T-cell (primary cell): ENCODE measurements around the gene POPDC3. TPM values are rescaled to one million over a fixed set of nuclear protein-coding genes. Genes with fewer than 3 reads are reported as not detected.
A peak's percentile ranks its signal among the peaks of the same experiment; 100 is the strongest.
"Not testable (repeated sequence)": the region's sequence is repeated elsewhere in the genome, so short reads cannot be mapped to it uniquely, and the experiment has no call there.

Source experiments
- ATAC-seq, 4 experiments: fragments of 200-7000 bp in 3 of 4; fragments of 150-1000 bp in 1 of 4; cut with Tn5 transposase; replicated peaks in 1 of 4; 1 replicate in 3 of 4; 2 replicates in 1 of 4; pipeline ENCODE4 v1.10.0; 2021; ENCODE audit warnings: moderate library complexity in 3 of 4, mild to moderate bottlenecking in 2 of 4, moderate number of reproducible peaks in 1 of 4
- CTCF ChIA-PET, 2 donors: fragments of 300-600 bp; sonication (Branson Sonifier 250); formaldehyde crosslinking; loops; one replicate each; lab custom pipeline; 2022; ENCODE audit warnings: antibody characterized with exemption in 2 of 2; lab: Charles Lee
- POLR2A ChIA-PET, 2 donors: fragments of 300-600 bp; sonication (Branson Sonifier 250); formaldehyde crosslinking; loops; one replicate each; lab custom pipeline; 2022; ENCODE audit warnings: antibody characterized with exemption in 2 of 2; lab: Charles Lee
- DNase-seq, 35 experiments: peaks; one replicate each; pipeline versions ENCODE4 v3.0.0 to v3.0.0-alpha.2; 2013 to 2023
- H3K27ac ChIP-seq: one replicate; pipeline ENCODE4 v1.5.1; 2013; ENCODE audit warnings: low read length
- H3K27me3 ChIP-seq, 2 experiments: replicated peaks in 1 of 2; 1 replicate in 1 of 2; 2 replicates in 1 of 2; pipeline versions ENCODE4 v1.6.1 to v1.7.0; 2013; ENCODE audit warnings: low read length in 1 of 2, mixed read lengths in 1 of 2; ENCODE audit not compliant: control insufficient read depth in 2 of 2, insufficient read depth in 2 of 2; ENCODE audit errors: extremely low read depth in 1 of 2
- H3K36me3 ChIP-seq, 2 donors: 1 replicate in 1 of 2; 2 replicates in 1 of 2; pipeline versions ENCODE4 v1.6.1 to v1.7.0; 2013; ENCODE audit warnings: low read length in 1 of 2; ENCODE audit not compliant: control insufficient read depth in 2 of 2, insufficient read depth in 1 of 2; ENCODE audit errors: extremely low read depth in 1 of 2
- H3K4me1 ChIP-seq, 2 experiments: 1 replicate in 1 of 2; 2 replicates in 1 of 2; pipeline versions ENCODE4 v1.6.1 to v1.7.0; 2013; ENCODE audit warnings: low read length in 2 of 2, mixed read lengths in 1 of 2; ENCODE audit not compliant: insufficient read depth in 2 of 2, control insufficient read depth in 1 of 2; ENCODE audit errors: extremely low read depth in 1 of 2
- H3K4me3 ChIP-seq, 2 donors: 1 replicate in 1 of 2; 2 replicates in 1 of 2; pipeline versions ENCODE4 v1.5.1 to v1.7.0; 2013; ENCODE audit warnings: mild to moderate bottlenecking in 2 of 2, low read length in 1 of 2, moderate library complexity in 1 of 2; ENCODE audit not compliant: control insufficient read depth in 1 of 2; ENCODE audit errors: extremely low read depth in 1 of 2
- H3K9me3 ChIP-seq: 2 replicates; pipeline ENCODE4 v1.7.0; 2013
- H3K27ac Mint-ChIP-seq, 2 donors: one replicate each; pipeline ENCODE4 v1.8.0; 2020 to 2021; ENCODE audit warnings: mild to moderate bottlenecking in 2 of 2, mixed read lengths in 2 of 2
- H3K27me3 Mint-ChIP-seq, 2 donors: one replicate each; pipeline ENCODE4 v1.8.0; 2021 to 2022; ENCODE audit warnings: mixed read lengths in 2 of 2
- H3K36me3 Mint-ChIP-seq: one replicate; pipeline ENCODE4 v1.8.0; 2021; ENCODE audit warnings: mixed read lengths
- H3K4me1 Mint-ChIP-seq, 3 donors: one replicate each; pipeline ENCODE4 v1.8.0; 2020 to 2022; ENCODE audit warnings: mixed read lengths in 3 of 3, mild to moderate bottlenecking in 1 of 3
- H3K4me3 Mint-ChIP-seq, 3 donors: one replicate each; pipeline ENCODE4 v1.8.0; 2020 to 2022; ENCODE audit warnings: mild to moderate bottlenecking in 3 of 3, mixed read lengths in 3 of 3, moderate library complexity in 3 of 3
- H3K9me3 Mint-ChIP-seq, 3 donors: one replicate each; pipeline ENCODE4 v1.8.0; 2020 to 2022; ENCODE audit warnings: mixed read lengths in 3 of 3
- WGBS: methylation state at CpG from one replicate; pipeline ENCODE4 v1.1.5; 2013; ENCODE audit warnings: missing lambda C conversion rate; ENCODE audit not compliant: insufficient coverage; 5-methylcytosine and 5-hydroxymethylcytosine counted together
- total RNA-seq, 35 experiments: library from RNA in 6 of 35; stranded (reverse) in 6 of 35; fragments of 120-200 nt in 1 of 35; gene quantifications; one replicate each; pipeline versions ENCODE4 v1.2.1 to v1.2.4 and lab custom pipeline; 2013 to 2026

POPDC3 gene
- total RNA-seq (not detected), total RNA-seq (lab: John Stamatoyannopoulos, UW) (0 to 0.06 (median 0) reads per million in 29 experiments)
- not detected for total RNA-seq (2013)

- no peak within 1 kb of the TSS for H3K4me3 ChIP-seq
- WGBS: 2% methylated on average over 88 of the region's 90 CpGs
- Mint-ChIP-seq H3K9me3 (no peaks in the 10 kb centered on the region), H3K27ac (no peak within 1 kb of the TSS), H3K4me1 (peaks cover 5 to 9% (median 6%) of the 10 kb centered on the region in 3 donors), H3K4me3 (peak within 1 kb of the TSS; percentile 13 to 32 (median 21)), H3K36me3 (no peaks in the 10 kb centered on the region), H3K27me3 (peaks cover 42 to 57% of the 10 kb centered on the region in 2 donors)
- POLR2A ChIA-PET: no interaction called here
- no peak within 1 kb of the TSS for H3K27ac ChIP-seq
- H3K4me1 ChIP-seq: peaks cover 0 to 8% of the 10 kb centered on the region in 2 experiments
- no peaks in the 10 kb centered on the region for H3K36me3 ChIP-seq
- ATAC-seq (peak in 1 of 4 experiments; percentile 9), DNase-seq (no peak)
- peaks cover 14 to 24% of the 10 kb centered on the region in 2 experiments for H3K27me3 ChIP-seq
- CTCF ChIA-PET: no interaction called here
- no peaks in the 10 kb centered on the region for H3K9me3 ChIP-seq
Measured at GRCh38 chr6:105179244-105180065, at the start of gene POPDC3. POPDC3 (minus strand) TSS chr6:105180014; CDS start chr6:105161909, 18,105 bp downstream.

GRCh38 chr6:105227295-105227767, 47.5 kb upstream of the POPDC3 start:
- H3K36me3 ChIP-seq: no peaks in the 10 kb centered on the region
- H3K4me1 ChIP-seq: no peaks in the 10 kb centered on the region
- no peak for DNase-seq
- ChIA-PET CTCF (interaction anchor here in 1 of 2 donors (0.5 kb wide), 1 partner anchor 131 kb away, joined by 3 read pairs; no protein-coding TSS in a partner anchor), POLR2A (no interaction called here)
- no peak for ATAC-seq
- H3K27ac ChIP-seq: no peak overlapping the region
- no CpG with 5 or more reads among the region's 3 CpGs for WGBS
- Mint-ChIP-seq H3K9me3 (no peaks in the 10 kb centered on the region), H3K27me3 (peaks cover 13 to 16% of the 10 kb centered on the region in 2 donors), H3K4me1 (no peaks in the 10 kb centered on the region), H3K36me3 (no peaks in the 10 kb centered on the region), H3K27ac (no peak overlapping the region), H3K4me3 (no peak overlapping the region)
- no peak overlapping the region for H3K4me3 ChIP-seq
- peaks cover 0 to 6% of the 10 kb centered on the region in 2 experiments for H3K27me3 ChIP-seq
- no peaks in the 10 kb centered on the region for H3K9me3 ChIP-seq

- Mint-ChIP-seq H3K4me1 (no peaks in the 10 kb centered on the region), H3K36me3 (no peaks in the 10 kb centered on the region), H3K4me3 (no peak overlapping the region), H3K27me3 (peaks cover 11 to 15% of the 10 kb centered on the region in 2 donors), H3K9me3 (no peaks in the 10 kb centered on the region), H3K27ac (no peak overlapping the region)
- no peak for ATAC-seq
- no peak for DNase-seq
- ChIA-PET CTCF (no interaction called here), POLR2A (no interaction called here)
- 100% methylated on average over 2 of the region's 7 CpGs for WGBS
- Histone ChIP-seq H3K36me3 (no peaks in the 10 kb centered on the region), H3K27me3 (peaks cover 0 to 6% of the 10 kb centered on the region in 2 experiments), H3K27ac (no peak overlapping the region), H3K9me3 (no peaks in the 10 kb centered on the region), H3K4me1 (no peaks in the 10 kb centered on the region), H3K4me3 (no peak overlapping the region)
Measured at GRCh38 chr6:105226598-105227294, 46.9 kb upstream of the POPDC3 start.

GRCh38 chr6:105223242-105223641, 43.4 kb upstream of the POPDC3 start:
- ATAC-seq (no peak), DNase-seq (no peak)
- H3K4me3 Mint-ChIP-seq: no peak overlapping the region
- peaks cover 3 to 12% of the 10 kb centered on the region in 2 donors for H3K27me3 Mint-ChIP-seq
- no peaks in the 10 kb centered on the region for H3K4me1 ChIP-seq
- H3K27ac Mint-ChIP-seq: no peak overlapping the region
- no peaks in the 10 kb centered on the region for H3K4me1 Mint-ChIP-seq
- H3K9me3 ChIP-seq: no peaks in the 10 kb centered on the region
- H3K27ac ChIP-seq: no peak overlapping the region
- ChIA-PET POLR2A (no interaction called here), CTCF (no interaction called here)
- H3K36me3 Mint-ChIP-seq: no peaks in the 10 kb centered on the region
- no CpG with 5 or more reads among the region's 1 CpG for WGBS
- H3K36me3 ChIP-seq: no peaks in the 10 kb centered on the region
- H3K4me3 ChIP-seq: no peak overlapping the region
- peaks cover 0 to 6% of the 10 kb centered on the region in 2 experiments for H3K27me3 ChIP-seq
- H3K9me3 Mint-ChIP-seq: no peaks in the 10 kb centered on the region

GRCh38 chr6:105221219-105221618, 41.4 kb upstream of the POPDC3 start:
- no CpG with 5 or more reads among the region's 2 CpGs for WGBS
- H3K4me3 ChIP-seq, DNase-seq, H3K27ac Mint-ChIP-seq, ATAC-seq, H3K9me3 ChIP-seq, POLR2A ChIA-PET, H3K4me3 Mint-ChIP-seq, H3K27me3 ChIP-seq, CTCF ChIA-PET, H3K4me1 Mint-ChIP-seq, H3K27ac ChIP-seq, H3K9me3 Mint-ChIP-seq, H3K36me3 Mint-ChIP-seq, H3K36me3 ChIP-seq, H3K4me1 ChIP-seq: not testable (repeated sequence)
- H3K27me3 Mint-ChIP-seq: peaks cover 4 to 12% of the 10 kb centered on the region in 2 donors

GRCh38 chr6:105220186-105220585, 40.4 kb upstream of the POPDC3 start:
- CTCF ChIA-PET: no interaction called here
- H3K27ac Mint-ChIP-seq: no peak overlapping the region
- H3K4me3 Mint-ChIP-seq: no peak overlapping the region
- Histone ChIP-seq H3K9me3 (no peaks in the 10 kb centered on the region), H3K4me3 (no peak overlapping the region), H3K27ac (no peak overlapping the region), H3K27me3 (peaks cover 0 to 4% of the 10 kb centered on the region in 2 experiments), H3K36me3 (no peaks in the 10 kb centered on the region), H3K4me1 (no peaks in the 10 kb centered on the region)
- POLR2A ChIA-PET: no interaction called here
- peaks cover 12 to 14% of the 10 kb centered on the region in 2 donors for H3K27me3 Mint-ChIP-seq
- no peaks in the 10 kb centered on the region for H3K4me1 Mint-ChIP-seq
- DNase-seq (no peak), ATAC-seq (no peak)
- no peaks in the 10 kb centered on the region for H3K9me3 Mint-ChIP-seq
- no peaks in the 10 kb centered on the region for H3K36me3 Mint-ChIP-seq
- WGBS: 73% methylated on average over 2 of the region's 5 CpGs
